Esophagus squamous epithelium (tissue), 5 donors: ENCODE results near the gene S100B. TPM values are rescaled to one million over a fixed set of nuclear protein-coding genes. Genes with fewer than 3 reads are reported as not detected.

ENCODE experiments used
- DNase-seq: peaks from one replicate; lab custom pipeline; 2025; lab: John Stamatoyannopoulos, UW
- H3K27ac ChIP-seq, 4 donors: fragments of 200-600 bp; sonication (generic); one replicate each; pipeline ENCODE4 v1.5.1; 2016 to 2019; ENCODE audit warnings: mild to moderate bottlenecking in 1 of 4
- H3K27me3 ChIP-seq, 4 donors: fragments of 200-600 bp; sonication (generic); 1 replicate in 3 of 4; 2 replicates in 1 of 4; pipeline versions ENCODE4 v1.5.1 to v1.6.0; 2017 to 2021; ENCODE audit warnings: antibody characterized with exemption in 1 of 4
- H3K36me3 ChIP-seq, 3 donors: fragments of 200-600 bp; sonication (generic); one replicate each; pipeline ENCODE4 v1.5.1; 2016 to 2019
- H3K4me1 ChIP-seq, 3 donors: fragments of 200-600 bp; sonication (generic); one replicate each; pipeline ENCODE4 v1.5.1; 2017 to 2019
- H3K4me3 ChIP-seq, 4 donors: fragments of 200-600 bp; sonication (generic); 1 replicate in 3 of 4; 2 replicates in 1 of 4; pipeline ENCODE4 v1.5.1; 2016 to 2019; ENCODE audit warnings: mild to moderate bottlenecking in 2 of 4, moderate library complexity in 1 of 4
- H3K9me3 ChIP-seq, 3 donors: fragments of 200-600 bp; sonication (generic); one replicate each; pipeline ENCODE4 v1.5.1; 2016 to 2019
- POLR2A ChIP-seq, 4 donors: fragments of 450-650 bp; IDR thresholded peaks; one replicate each; pipeline ENCODE4 v1.6.1; 2017; ENCODE audit warnings: antibody characterized with exemption in 4 of 4, mild to moderate bottlenecking in 4 of 4, moderate library complexity in 3 of 4
- WGBS, 2 donors: methylation state at CpG; one replicate each; pipeline ENCODE4 v1.1.5; 2018; 5-methylcytosine and 5-hydroxymethylcytosine counted together
- intact Hi-C: fragments of 100-400 bp; cut with DNase I; formaldehyde crosslinking; loops from one replicate; pipeline ENCODE4 v1.15.0; 2022
- total RNA-seq, 4 donors: library from RNA; depleted of rRNA; stranded (reverse); fragments of >200 nt; gene quantifications; one replicate each; pipeline ENCODE4 v1.1.0, GENCODE V29; 2016
- TF ChIP-seq, protein P1 (sequence below), 6 experiments: fragments of 450-650 bp in 4 of 6; fragments of 200-600 bp in 2 of 6; sonication (generic) in 2 of 6; IDR thresholded peaks; one replicate each; pipeline ENCODE4 v1.5.1; 2016 to 2019; ENCODE audit warnings: antibody characterized with exemption in 6 of 6, mild to moderate bottlenecking in 4 of 6, moderate library complexity in 4 of 6
- donor health status: DM: yes; HTN: yes; CAD: no.

Gene S100B
- total RNA-seq, 4 donors from 2014 or later = 0.57 to 14.7 (median 8.2) TPM; not detected in 1

DNA sequence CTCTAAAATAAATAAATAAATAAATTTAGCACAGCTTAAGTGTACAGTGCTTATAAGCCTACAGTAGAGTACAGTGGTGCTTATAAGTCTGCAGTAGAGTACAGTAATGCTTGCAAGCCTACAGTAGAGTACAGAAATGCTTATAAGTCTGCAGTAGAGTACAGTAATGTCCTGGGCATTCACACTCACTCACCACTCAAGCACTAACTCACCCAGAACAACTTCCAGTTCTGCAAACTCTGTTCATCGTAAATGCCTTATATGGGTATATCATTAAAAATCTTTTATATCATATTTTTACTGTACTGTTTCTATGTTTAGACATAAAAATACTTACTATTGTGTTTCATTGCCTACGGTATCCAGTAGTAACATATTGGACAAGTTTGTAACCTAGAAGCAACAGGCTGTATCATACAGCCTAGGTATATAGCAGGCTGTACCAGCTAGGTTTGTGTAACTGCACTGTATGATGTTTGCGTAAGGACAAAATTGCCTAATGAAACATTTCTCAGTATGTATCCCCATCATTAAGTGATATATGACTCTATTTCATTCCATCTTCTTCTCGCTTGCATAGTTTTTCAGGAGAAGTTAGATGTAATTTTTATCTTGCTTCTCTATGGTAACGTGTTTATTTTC, 14.0 kb upstream of the S100B start:
- TF ChIP-seq POLR2A (IDR thresholded peaks at IDR 0.05) = no peak
- TF ChIP-seq, protein P1, sequence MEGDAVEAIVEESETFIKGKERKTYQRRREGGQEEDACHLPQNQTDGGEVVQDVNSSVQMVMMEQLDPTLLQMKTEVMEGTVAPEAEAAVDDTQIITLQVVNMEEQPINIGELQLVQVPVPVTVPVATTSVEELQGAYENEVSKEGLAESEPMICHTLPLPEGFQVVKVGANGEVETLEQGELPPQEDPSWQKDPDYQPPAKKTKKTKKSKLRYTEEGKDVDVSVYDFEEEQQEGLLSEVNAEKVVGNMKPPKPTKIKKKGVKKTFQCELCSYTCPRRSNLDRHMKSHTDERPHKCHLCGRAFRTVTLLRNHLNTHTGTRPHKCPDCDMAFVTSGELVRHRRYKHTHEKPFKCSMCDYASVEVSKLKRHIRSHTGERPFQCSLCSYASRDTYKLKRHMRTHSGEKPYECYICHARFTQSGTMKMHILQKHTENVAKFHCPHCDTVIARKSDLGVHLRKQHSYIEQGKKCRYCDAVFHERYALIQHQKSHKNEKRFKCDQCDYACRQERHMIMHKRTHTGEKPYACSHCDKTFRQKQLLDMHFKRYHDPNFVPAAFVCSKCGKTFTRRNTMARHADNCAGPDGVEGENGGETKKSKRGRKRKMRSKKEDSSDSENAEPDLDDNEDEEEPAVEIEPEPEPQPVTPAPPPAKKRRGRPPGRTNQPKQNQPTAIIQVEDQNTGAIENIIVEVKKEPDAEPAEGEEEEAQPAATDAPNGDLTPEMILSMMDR (IDR thresholded peaks at IDR 0.05) = no peak
- no peak for DNase-seq
- H3K4me3 ChIP-seq = no peak overlapping the region
- H3K9me3 ChIP-seq = no peaks in the 10 kb centered on the region
- intact Hi-C loops = no loop called here
- whole genome bisulfite sequencing, 2 donors = 81 to 90% methylated on average over 5 of the region's 5 CpGs
- H3K27ac ChIP-seq = no peak overlapping the region
- H3K27me3 ChIP-seq = peaks cover 0 to 25% (median 0%) of the 10 kb centered on the region in 4 donors
- H3K36me3 ChIP-seq = no peaks in the 10 kb centered on the region
- H3K4me1 ChIP-seq = no peaks in the 10 kb centered on the region

DNA sequence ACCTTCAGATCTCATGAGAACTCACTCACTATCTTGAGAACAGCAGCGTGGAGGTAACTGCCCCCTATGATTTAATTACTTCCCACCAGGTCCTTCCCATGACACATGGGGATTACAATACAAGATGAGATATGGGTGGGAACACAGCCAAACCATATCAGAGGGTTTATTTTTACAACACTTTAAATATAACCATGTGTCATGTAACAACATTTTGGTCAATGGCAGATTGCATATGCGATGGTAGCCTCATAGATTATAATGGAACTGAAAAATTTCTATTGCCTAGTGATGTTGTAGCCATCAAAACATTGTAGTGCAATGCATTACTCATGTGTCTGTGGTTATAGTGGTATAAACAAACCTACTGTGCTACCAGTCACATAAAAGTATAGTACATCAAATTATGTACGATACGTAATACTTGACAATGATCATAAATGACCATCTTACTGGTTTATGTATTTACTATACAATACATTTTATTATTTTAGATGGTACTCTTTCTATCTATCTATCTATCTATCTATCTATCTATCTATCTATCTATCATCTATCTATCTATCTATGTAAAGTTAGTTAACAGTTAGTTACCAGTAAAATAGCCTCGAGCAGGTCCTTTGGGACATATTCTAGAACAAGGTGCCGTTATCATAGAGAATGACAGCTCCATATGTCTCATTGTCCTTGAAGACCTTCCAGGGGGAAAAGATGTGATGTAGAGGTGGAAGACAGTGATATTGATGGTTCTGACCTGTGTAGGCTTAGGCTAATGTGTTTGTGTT, 12.6 kb upstream of the S100B start:
- DNase-seq = no peak
- H3K36me3 ChIP-seq = no peaks in the 10 kb centered on the region
- WGBS, 2 donors = 74 to 77% methylated on average over 6 of the region's 6 CpGs
- no peak overlapping the region for H3K27ac ChIP-seq
- no peak overlapping the region for H3K4me3 ChIP-seq
- no peaks in the 10 kb centered on the region for H3K9me3 ChIP-seq
- H3K4me1 ChIP-seq = no peaks in the 10 kb centered on the region
- no peak for TF ChIP-seq POLR2A (IDR thresholded peaks at IDR 0.05)
- TF ChIP-seq, protein P1 (IDR thresholded peaks at IDR 0.05) = no peak
- intact Hi-C loops = no loop called here
- peaks cover 0 to 25% (median 0%) of the 10 kb centered on the region in 4 donors for H3K27me3 ChIP-seq

DNA sequence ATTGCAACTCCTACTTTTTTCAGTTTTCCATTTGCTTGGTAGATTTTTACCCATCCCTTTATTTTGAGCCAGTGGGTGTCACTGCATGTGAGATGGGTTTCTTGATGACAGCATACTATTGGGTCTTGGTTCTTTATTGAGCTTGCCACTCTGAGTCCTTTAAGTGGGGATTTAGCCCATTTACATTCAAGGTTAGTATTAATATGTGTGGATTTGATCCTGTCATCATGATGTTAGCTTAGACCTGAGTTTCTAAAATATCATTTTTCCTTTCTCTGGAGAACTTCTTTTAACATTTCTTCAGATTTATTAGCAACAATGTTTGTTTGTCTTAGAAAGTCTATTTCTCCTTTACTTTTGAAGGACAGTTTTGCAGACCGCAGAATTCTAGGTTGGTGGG, 11.8 kb upstream of the S100B start:
- no peak for DNase-seq
- no peaks in the 10 kb centered on the region for H3K36me3 ChIP-seq
- H3K9me3 ChIP-seq = no peaks in the 10 kb centered on the region
- intact Hi-C loops = no loop called here
- H3K27ac ChIP-seq = no peak overlapping the region
- H3K4me3 ChIP-seq = no peak overlapping the region
- H3K4me1 ChIP-seq = no peaks in the 10 kb centered on the region
- H3K27me3 ChIP-seq = peaks cover 0 to 25% (median 0%) of the 10 kb centered on the region in 4 donors
- TF ChIP-seq, protein P1 (IDR thresholded peaks at IDR 0.05) = no peak
- no peak for TF ChIP-seq POLR2A (IDR thresholded peaks at IDR 0.05)
- 92 to 100% methylated on average over 1 of the region's 1 CpG for WGBS, 2 donors

DNA sequence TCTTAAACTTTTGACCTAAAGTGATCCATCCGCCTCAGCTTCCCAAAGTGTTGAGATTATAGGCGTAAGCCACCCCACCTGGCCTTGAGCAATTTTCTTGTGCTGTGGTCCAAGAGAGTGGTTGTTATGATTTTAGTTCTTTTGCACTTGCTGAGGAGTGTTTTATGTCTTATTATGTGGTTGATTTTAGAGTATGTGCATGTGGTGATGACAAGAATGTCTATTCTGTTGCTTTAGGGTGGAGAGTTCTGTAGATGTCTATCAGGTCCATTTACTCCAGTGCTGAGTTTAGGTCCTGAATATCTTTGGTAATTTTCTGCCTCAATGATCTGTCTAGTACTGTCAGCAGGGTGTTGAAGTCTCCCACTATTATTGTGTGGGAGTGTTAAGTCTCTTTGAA, 11.2 kb upstream of the S100B start:
- H3K27ac ChIP-seq = no peak overlapping the region
- H3K4me1 ChIP-seq = no peaks in the 10 kb centered on the region
- peaks cover 0 to 25% (median 0%) of the 10 kb centered on the region in 4 donors for H3K27me3 ChIP-seq
- no peaks in the 10 kb centered on the region for H3K9me3 ChIP-seq
- DNase-seq = no peak
- no peak for TF ChIP-seq POLR2A (IDR thresholded peaks at IDR 0.05)
- TF ChIP-seq, protein P1 (IDR thresholded peaks at IDR 0.05) = no peak
- H3K4me3 ChIP-seq = no peak overlapping the region
- no peaks in the 10 kb centered on the region for H3K36me3 ChIP-seq
- 100% methylated on average over 2 of the region's 2 CpGs for WGBS, 2 donors
- intact Hi-C loops = no loop called here

DNA sequence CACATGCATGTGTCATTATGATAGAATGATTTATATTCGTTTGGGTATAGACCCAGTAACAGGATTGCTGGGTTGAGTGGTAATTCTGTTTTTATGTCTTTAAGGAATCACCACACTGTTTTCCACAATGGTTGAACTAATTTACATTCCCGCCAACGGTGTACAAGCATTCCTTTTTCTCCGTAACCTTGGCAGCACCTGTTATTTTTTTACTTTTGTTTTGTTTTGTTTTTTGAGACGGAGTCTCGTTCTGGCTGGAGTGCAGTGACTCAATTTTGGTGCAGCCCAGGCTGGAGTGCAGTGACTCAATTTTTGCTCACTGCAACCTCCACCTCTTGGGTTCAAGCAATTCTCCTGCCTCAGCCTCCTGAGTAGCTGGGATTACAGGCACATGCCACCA, 8.5 kb upstream of the S100B start:
- WGBS, 2 donors = 53 to 71% methylated on average over 5 to 6 of the region's 6 CpGs
- no peak for DNase-seq
- Histone ChIP-seq H3K9me3 (no peaks in the 10 kb centered on the region), H3K27me3 (peaks cover 0 to 7% (median 0%) of the 10 kb centered on the region in 4 donors), H3K27ac (no peak overlapping the region), H3K36me3 (no peaks in the 10 kb centered on the region), H3K4me1 (no peaks in the 10 kb centered on the region), H3K4me3 (no peak overlapping the region)
- TF ChIP-seq, protein P1 (IDR thresholded peaks at IDR 0.05) = no peak
- TF ChIP-seq POLR2A (IDR thresholded peaks at IDR 0.05) = no peak
- intact Hi-C loops = no loop called here
